Measurements from ENCODE around the gene LGR6.

- TF ChIP-seq EZH2phosphoT487 (IDR thresholded peaks at IDR 0.05; ENCODE audit: borderline replicate concordance) (no peak), CTCF (conservative IDR thresholded peaks at IDR 0.05; ENCODE audit: low read length) (no peak)
Measured at GRCh38 chr1:202165267-202165941, 28.2 kb upstream of the LGR6 start.

Measured in Loucy (cell line).